Fibroblast of skin of left quadriceps (primary cell): ENCODE results near the gene GRID2.
A peak's percentile ranks its signal among the peaks of the same experiment; 100 is the strongest.
"Not testable (repeated sequence)": the region's sequence is repeated elsewhere in the genome, so short reads cannot be mapped to it uniquely, and the experiment has no call there.

Source experiments
- DNase-seq, 2 experiments: peaks; one replicate each; pipeline ENCODE4 v3.0.0-alpha.2; 2013; ENCODE audit warnings: low read depth in 2 of 2

The GRID2 gene

DNA sequence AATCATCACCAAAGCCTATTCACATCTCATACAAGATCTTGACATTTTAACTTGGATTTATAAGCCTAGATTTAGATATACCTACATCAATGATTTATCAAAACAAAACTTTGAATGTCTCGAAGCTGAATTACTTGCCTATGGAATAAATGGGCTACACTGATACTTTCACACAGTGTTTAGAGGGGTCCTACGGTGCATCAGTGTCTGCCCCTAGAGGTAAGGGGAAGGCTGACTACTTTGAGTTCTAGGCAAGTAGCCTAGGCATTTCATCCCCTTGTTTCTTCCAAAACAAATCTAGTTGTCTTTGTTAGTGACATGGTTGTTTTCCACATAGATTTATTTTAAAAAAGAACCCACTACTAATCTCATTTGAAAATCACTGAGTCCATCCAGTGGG is 1366.7 kb downstream of the GRID2 start:
- no peak for DNase-seq

DNA sequence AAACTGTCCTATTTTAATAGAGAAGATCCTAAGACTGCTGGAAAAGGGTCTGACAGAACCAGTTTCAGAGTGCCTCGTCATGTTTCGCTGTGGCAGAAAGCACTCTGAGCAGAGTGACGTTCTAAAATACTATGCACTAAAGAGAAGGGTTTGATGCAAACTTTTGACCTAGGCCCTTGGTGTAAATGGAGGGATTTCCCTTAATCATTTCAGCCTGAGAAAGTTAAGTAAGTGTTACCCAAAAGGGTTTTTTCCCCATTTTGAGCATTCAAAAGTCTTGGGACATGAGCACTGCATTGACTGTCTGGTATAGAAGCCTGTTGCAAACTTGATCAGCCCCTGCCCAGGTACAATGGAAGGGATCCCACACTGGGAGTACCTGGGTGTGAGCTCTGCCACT is 1367.3 kb downstream of the GRID2 start:
- no peak for DNase-seq

DNA sequence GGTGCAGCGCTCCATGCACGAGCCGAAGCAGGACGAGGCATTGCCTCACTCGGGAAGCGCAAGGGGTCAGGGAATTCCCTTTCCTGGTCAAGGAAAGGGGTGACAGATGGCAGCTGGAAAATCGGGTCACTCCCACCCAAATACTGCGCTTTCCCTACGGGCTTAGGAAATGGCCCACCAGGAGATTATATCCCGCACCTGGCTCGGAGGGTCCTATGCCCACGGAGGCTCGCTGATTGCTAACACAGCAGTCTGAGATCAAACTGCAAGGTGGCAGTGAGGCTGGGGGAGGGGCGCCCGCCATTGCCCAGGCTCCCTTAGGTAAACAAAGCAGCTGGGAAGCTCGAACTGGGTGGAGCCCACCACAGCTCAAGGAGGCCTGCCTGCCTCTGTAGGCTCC is 1373.2 kb downstream of the GRID2 start:
- not testable (repeated sequence) for DNase-seq

DNA sequence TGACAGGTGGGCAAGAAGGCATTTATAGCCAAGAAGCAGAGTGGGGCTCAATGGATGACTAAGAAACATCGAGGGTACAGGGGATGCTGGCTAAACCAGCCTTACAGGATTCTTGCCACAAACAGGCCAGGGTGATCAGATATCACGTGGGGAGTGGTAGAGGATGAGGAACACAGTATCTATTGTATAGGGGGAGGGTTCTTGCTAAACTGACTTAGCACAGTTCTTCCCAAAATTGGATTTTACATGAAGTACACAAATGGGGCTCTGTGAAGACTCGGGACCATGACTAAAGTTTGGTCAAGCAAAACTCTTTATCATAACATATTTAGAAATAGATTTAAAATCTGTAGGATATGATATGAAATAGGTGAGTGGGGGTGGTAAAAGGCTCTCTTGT is 1380.8 kb downstream of the GRID2 start:
- DNase-seq, result no peak

DNA sequence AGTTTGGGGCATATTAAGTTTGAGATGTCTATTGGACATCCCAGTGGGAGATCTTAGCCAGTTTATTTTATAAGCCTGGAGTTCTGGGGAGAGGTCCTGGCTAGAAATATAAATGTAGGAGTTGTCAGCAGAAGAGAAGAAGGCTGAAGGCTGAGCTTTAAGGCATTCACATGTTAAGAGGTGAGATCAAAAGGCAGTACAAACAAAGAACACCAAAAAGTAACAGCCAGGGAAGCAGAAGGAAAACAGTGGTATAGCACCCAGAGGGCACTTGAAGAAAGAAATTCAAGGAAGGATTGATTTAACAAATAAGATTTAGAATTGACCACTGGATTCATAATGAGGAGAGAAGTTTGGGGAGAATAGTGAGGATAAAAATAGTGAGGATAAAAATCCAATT is 1383.5 kb downstream of the GRID2 start:
- DNase-seq, result no peak

DNA sequence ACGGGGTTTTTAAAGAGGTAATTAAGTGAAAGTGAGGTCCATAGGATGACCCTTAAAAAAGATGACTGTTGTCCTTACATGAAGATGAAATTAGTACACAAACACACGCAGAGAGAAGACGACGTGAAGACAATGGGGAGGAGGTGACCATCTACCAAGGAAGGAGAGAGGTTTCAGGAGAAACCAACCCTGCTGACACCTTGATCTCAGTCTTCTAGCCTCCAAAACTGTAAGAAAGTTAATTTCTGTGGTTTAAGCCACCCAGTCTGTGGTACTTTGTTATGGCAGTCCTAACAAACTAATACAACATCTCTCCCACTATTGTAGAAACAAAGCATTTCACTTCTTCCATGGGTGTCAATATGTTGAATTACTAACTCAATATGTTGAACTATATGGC is 1385.2 kb downstream of the GRID2 start:
- no peak for DNase-seq

DNA sequence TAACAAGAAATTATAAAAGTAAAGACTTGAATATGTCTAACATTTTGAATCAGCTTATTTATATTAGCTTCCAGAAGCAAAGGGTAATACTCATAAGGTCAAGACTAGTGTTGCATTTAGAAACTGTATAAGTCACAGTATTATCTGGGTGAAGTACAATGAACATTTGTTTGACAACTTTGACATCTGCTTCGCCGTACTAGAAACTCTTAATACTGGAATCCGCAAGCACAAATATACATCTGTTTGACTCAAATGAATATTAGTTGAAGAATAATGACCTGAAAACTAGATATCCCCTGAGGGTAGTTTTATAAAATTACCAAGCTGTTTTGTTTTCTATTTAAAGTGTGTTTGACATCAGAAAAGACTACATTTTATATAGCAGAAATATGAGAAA is 1389.4 kb downstream of the GRID2 start:
- no peak for DNase-seq

DNA sequence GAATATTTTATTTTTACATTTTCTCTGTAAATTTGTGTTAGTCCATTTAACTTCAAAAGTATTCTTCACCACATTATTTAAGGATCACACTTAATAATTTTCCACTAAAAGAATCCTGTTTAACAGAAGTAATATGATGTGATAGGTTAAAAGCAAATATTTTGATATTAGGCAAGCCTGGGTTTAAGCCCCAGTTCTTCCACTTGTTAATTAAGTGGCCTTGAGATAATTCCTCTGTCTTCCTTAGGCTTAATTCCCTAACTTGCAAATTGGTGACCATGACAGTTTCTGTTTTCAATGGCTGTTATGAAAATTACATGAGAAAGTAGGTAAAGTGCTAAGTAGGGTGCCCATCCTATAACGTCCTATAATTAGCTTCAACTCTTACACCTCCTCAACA is 1394.9 kb downstream of the GRID2 start:
- DNase-seq, result no peak

DNA sequence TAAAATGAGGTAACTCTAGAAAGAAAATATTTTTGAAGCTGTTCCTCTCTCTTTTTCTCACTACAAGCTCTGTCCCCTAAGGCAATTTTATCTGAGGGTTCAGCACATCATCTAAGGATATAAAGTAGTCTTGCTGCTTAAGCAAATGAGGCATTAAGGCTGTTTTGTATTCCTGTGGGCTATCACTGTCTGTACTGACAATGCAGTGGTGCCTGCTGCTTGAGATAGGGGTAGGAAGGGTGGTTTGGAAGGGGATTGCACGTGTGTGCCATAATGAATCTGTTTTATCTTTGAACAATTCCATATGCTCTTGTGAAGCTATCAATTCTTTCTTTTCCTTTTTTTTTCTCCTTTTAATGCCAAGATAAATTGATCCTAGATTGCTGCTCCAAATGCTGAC is 1396.8 kb downstream of the GRID2 start:
- DNase-seq, result no peak

DNA sequence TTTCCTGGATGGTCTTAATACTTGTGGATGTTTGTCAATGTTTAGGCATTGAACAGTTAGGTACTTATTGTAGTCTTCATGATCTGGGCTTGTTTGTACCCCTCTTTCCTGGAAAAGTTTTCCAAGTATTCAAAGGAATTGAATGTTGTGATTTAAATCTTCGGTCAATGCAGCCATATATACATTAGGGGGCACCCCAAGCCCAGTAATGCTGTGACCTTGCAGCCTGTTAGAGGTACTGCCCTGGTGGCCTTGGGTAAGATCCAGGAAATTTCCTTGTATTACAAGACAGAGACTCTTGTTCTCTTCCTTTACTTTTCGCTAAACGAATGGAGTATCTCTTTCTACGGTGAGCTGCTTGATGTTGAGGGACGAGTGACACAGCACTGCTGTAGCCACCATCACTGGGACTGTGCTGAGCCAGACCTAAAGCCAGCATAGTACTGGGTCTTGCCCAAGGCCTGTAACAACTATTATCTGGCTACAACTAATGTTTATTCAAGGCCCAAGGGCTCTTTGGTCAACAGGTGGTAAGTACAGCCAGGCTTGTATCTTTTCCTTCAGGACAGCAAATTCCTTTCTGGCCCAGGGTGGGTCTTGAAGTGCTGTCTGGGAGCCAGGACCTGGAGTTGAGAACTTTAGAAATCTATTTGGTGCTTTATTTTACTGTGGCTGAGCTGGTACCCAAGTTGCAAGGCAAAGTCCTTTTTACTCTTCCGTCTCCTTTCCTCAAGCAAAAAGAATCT is 1406.5 kb downstream of the GRID2 start:
- no peak for DNase-seq

DNA sequence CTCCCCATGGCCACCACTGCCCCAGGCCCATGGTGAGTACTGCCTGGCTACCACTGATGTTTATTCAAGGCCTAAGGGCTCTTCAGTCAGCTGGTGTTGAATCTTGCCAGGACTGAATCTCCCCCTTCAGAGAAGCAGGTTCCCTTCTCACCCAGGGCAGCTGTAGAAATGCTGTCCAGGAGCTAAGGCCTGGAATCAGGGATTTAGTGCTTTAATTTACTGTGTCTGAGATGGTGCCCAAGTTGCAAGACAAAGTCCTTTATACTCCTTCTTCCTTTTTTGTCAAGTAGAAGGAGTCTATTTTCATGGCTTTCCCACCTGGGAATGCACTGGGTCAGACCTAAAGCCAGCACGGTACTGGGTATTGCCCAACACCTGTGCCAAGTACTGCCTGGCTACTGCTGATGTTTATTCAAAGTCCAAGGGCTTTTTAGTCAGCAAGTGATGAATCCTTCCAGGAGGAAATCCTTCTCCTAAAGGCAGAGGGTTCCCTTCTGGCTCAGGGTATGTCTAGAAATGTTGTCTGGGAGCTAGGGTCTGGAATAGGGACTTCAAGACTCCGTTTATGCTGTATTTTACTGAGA is 1407.2 kb downstream of the GRID2 start:
- DNase-seq, result no peak

DNA sequence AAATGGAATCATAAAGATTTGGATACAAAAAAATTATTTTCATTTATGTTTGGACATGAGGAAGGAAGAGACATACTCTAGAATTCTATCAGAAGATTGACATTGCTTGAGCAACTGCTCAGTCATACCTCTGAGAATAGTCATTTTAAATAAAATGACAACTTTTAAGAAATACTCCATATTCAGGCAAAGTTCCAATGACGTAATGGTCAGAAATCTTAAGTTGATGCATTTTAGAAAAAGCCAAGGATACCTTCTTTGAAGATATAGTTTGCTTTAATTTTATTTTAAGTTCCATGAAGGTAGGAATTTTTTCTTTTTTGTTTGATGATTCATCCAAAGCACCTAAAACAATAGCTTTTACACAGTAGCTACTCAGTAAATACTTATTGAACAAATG is 1414.5 kb downstream of the GRID2 start:
- no peak for DNase-seq

DNA sequence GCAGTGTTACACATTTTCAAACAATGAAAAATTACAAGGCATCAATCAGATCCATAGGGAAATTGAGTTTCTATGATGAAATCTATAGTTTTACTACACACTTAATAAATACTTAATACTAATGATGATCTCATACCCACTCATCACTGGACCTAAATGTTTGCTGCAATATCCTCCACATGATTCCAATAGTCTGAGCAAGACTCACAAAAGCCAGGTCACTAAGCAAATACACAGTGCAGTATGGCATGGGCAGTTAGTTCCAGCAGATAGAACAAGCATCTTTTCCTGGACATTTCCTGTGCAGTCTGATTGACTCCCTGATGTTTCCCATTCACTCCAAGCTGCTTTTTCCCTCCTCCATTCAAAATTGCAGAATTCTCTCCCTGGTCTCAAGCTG is 1415.8 kb downstream of the GRID2 start:
- no peak for DNase-seq

DNA sequence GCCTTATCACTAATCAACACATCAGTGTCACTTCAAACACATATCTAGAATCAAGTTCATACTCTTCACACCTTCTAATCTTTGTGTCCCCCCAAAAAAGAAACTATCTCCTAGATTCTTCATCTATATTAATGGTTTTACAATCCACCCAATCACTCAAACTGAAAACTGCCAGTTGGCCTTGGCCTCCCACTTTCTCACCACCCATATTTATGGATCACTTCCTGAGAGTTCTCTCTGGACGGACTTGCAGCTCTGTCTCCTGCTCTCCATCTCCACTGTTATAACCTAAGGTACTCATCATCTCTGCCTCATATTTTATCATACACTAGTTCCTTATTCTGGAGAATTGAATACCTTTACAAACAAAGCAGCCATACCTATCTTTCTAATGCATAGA is 1418.7 kb downstream of the GRID2 start:
- DNase-seq, result no peak

DNA sequence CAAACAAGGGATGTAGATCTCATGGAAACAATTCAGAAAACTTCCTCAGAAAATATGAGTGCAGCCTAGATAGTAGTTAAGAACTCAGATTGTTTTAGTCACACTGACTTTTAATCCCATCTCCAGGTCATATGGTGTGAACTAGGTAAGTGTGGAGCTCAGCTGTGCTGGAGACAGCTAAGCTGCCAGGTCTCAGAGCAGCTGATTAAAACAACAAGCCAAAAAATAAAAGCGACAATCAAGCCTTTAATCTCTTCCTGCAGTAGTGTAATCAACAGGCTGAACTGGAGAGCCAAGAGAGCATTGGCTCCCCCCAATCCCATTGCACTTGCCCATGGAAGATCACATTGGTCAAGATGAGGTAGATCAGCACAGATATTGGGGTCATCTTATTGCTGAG is 1426.5 kb downstream of the GRID2 start:
- DNase-seq, result no peak

DNA sequence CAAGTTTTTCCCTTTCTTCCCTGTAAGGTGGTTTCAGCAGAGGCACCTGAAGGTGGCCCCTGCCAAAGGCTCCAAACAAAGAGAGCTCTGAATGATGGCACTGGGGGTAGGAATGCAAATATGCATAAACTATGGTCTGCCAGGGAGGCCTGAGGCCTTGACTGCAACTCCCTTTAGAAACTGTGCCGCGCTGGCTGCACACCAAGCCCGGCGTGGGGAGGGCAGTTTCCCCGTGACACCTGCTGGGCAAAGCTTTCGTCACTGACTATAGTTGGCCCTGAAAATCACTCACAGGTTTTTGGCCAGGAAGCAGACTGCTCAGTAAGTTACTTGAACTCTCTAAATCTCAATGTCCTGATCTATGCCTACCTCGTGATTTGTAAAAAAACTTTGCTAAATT is 1427.0 kb downstream of the GRID2 start:
- DNase-seq, result no peak

DNA sequence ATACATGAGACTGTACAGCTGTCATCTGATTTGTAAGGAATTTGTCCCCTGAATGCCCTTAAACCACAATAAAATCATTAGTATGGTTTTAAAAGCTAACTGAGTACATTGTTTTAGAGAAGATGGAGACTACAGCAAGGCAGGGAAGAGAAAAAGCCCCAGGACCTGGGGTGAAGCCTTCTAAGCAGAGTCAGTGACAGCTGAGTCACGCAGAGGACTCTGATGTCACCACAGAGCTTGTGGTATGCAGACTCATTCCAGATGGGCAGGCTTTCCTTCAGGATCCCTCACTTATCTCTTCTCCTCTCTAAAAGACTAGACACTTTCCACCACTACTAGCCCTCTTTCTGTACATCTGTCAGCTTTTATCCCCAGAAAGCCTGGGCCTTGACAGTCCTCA is 1427.7 kb downstream of the GRID2 start:
- DNase-seq, result peak in 1 of 2 experiments; percentile 9

DNA sequence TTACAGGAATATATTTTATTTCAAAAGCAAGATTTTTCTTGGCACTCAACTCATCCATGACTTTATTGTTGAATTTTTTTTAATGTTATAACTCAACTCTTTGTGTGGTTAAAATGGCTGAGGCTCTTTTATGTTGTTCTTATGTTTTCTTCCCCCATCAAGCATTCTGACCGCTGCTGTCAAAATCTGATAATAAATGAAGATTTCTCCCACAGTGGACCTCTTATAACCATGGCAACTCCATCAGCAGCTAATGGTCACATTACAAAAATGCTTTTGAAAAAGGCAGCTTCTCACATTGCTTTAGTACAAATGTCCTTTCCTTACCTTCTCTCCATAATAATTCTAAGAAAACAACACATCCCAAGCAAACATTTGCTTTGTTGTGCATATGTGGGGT is 1428.7 kb downstream of the GRID2 start:
- DNase-seq, result no peak

DNA sequence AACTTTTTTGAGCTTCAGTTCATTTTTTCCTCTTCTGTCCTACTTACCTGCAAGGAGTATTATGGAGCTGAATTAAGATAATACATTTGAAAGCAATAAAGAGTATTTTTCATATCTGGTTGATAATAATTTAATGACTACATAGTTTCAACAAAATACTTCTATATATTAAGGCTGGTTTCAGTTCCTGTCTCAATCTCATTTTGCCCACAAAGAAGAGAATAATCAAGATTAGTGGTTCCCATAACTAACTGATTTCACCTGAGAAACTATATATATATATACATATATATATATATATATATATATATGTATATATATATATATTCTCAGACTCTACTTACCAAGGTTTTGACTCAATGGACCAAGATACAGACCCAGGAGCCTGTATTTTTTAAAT is 1437.1 kb downstream of the GRID2 start:
- DNase-seq, result no peak

DNA sequence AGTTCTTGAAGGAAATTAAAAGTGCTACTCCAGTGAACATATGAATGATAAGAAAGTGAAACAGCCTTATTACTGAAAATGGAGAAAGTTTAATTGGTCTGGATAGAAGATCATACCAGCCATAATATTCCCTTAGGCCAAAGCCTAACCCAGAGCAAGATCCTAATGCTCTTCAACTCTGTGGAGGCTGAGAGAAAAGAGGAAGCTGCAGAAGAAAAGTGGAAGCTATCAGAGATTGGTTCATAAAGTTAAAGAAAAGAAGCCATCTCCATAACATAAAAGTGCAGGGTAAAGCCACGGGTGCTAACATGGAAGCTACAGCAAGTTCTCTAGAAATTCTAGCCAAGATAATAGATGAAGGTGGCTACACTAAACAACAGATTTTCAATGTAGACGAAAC is 1439.3 kb downstream of the GRID2 start:
- no peak for DNase-seq

DNA sequence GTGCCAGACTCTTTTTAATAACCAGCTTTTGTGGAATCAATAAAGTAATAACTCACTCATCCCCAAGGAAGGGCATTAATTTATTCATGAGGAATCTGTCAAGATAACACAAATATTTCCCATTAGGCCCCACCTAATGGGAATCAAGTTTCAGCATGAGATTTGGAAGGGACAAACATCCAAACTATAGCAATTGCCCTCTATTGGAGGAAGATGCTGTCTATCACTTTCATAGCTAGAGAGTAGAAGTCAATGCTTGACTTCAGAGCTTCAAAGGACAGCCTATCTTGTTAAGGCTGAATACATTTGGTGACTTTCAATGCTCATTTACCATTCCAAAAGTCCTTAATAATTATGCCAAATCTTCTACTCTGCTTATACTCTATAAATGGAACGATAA is 1439.9 kb downstream of the GRID2 start:
- no peak for DNase-seq

DNA sequence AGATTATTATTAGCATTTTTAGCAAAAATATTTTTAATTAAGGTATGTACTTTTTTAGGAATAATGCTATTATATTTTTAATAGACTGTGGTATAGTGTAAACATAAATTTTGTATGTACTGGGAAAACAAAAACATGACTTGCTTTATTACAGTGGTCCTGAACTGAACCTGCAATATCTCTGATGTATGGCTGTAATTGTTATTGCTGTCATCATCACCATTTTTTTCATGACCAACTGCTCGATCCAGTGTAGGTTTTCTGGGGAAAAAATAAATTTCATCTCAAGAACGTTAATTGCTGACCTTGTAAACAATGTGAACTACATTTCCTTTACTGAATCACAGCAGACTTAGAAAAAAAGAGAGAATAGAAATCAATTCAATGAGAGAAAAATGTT is 1441.2 kb downstream of the GRID2 start:
- no peak for DNase-seq

DNA sequence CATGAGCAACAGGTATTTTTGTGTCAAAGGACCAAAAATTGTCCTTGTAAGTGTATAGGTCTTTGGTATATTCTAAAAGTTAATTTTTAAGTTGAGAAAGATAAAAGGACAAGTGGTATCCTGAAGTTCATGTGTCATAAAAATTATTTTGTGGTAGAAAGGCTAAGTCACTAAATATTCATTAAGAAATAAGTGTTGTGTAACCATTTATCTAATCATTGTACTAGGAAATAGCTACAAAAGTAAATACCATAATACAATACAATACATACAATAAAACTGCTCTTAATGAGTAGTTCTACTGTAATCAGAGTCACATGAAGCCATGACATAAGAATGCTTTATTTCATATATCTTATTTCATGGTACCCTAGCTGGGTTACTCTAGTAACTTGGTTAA is 1442.3 kb downstream of the GRID2 start:
- no peak for DNase-seq

DNA sequence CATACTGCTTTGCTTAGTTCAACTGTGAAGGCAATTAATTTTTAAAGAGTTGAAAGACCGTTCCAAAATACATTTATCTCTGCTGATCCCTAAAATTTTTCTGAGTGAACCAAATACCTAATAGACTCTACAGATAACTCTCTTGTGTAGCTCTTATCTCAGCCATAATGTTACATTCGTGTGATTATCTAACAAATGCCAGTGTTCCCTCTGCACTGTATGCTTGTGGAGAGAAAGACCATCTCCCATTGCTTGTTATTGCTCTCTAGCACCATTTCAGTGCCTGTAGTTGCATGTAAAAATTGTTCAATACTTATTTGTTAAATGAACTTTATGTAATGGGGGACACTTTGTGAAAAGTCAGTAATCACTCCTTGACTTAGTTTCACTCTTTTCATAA is 1443.5 kb downstream of the GRID2 start:
- DNase-seq, result no peak
